Measurements from ENCODE around the gene ZNF562. TPM values are rescaled to one million over a fixed set of nuclear protein-coding genes. Genes with fewer than 3 reads are reported as not detected.

The ZNF562 gene
- total and polyA plus RNA-seq, 2 donors (not counting 3 experiments of a cell fraction or from before 2014, with no cell fraction given) = 6.3 to 27.0 TPM

DNA sequence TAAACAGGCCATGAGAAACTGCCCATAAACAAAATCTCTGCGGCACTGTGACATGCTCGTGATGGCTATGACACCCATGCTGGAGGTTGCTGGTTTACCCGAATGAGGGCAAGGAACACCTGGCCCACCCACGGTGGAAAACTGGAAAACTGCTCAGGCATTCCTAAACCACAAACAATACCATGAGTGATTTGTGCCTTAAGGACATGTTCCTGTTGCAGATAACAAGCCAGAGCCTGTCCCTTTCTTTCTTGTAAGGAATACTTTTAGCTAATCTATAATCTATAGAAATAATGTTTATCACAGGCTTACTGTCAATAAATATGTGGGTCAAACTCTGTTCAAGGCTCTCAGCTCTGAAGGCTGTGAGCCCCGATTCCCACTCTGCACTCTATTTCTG is 66.0 kb downstream of the ZNF562 start:
- no peak overlapping the region for H3K27ac ChIP-seq (ENCODE audit: insufficient read depth, low read depth, low read length)
- no peak for TF ChIP-seq GATA2 (IDR thresholded peaks at IDR 0.05; ENCODE audit: insufficient read depth, insufficient read length, low read depth, low read length)
- TF ChIP-seq FOS (IDR thresholded peaks at IDR 0.05; ENCODE audit: borderline replicate concordance, insufficient read depth, low read length) = no peak
- no peak for TF ChIP-seq POLR2AphosphoS5 (IDR thresholded peaks at IDR 0.05; ENCODE audit: insufficient read depth, low read depth, low read length)
- no peak for TF ChIP-seq MYC (IDR thresholded peaks at IDR 0.05; ENCODE audit: low read depth, low read length)
- TF ChIP-seq JUN (IDR thresholded peaks at IDR 0.05; ENCODE audit: borderline replicate concordance, insufficient read depth, insufficient read length, low read depth) = no peak
- no peak for TF ChIP-seq EZH2 (IDR thresholded peaks at IDR 0.05; ENCODE audit: borderline replicate concordance, low read depth, low read length, severe bottlenecking)
- no peak for TF ChIP-seq MAX (IDR thresholded peaks at IDR 0.05; ENCODE audit: insufficient read depth, insufficient read length)
- TF ChIP-seq, protein P1, sequence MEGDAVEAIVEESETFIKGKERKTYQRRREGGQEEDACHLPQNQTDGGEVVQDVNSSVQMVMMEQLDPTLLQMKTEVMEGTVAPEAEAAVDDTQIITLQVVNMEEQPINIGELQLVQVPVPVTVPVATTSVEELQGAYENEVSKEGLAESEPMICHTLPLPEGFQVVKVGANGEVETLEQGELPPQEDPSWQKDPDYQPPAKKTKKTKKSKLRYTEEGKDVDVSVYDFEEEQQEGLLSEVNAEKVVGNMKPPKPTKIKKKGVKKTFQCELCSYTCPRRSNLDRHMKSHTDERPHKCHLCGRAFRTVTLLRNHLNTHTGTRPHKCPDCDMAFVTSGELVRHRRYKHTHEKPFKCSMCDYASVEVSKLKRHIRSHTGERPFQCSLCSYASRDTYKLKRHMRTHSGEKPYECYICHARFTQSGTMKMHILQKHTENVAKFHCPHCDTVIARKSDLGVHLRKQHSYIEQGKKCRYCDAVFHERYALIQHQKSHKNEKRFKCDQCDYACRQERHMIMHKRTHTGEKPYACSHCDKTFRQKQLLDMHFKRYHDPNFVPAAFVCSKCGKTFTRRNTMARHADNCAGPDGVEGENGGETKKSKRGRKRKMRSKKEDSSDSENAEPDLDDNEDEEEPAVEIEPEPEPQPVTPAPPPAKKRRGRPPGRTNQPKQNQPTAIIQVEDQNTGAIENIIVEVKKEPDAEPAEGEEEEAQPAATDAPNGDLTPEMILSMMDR (IDR thresholded peaks at IDR 0.05; ENCODE audit: extremely low read depth in 1 of 2, insufficient read depth in 1 of 2, low read depth in 1 of 2, low read length in 2 of 2) = no peak
- TF ChIP-seq POLR2A (IDR thresholded peaks at IDR 0.05; ENCODE audit: low read depth, low read length) = no peak
- H2AFZ ChIP-seq (ENCODE audit: low read depth, low read length) = no peak overlapping the region
- H3K4me2 ChIP-seq (ENCODE audit: insufficient read depth, low read length) = no peak overlapping the region
- no peaks in the 10 kb centered on the region for H3K4me1 ChIP-seq (ENCODE audit: control insufficient read depth, extremely low read depth, insufficient read depth, low read length)
- H4K20me1 ChIP-seq (replicated peaks; ENCODE audit: control insufficient read depth, extremely low read depth, insufficient read depth, low read length) = no peaks in the 10 kb centered on the region
- H3K9me3 ChIP-seq (replicated peaks; ENCODE audit: control insufficient read depth, insufficient read depth, low read length) = peaks cover 19% of the 10 kb centered on the region
- intact Hi-C loops (cut with micrococcal nuclease) = no loop called here
- H3K36me3 ChIP-seq (ENCODE audit: control insufficient read depth in 2 of 2, extremely low read depth in 1 of 2, insufficient read depth in 2 of 2, low read length in 2 of 2) = peaks cover 13 to 29% of the 10 kb centered on the region in 2 experiments
- no peaks in the 10 kb centered on the region for H3K27me3 ChIP-seq (ENCODE audit: control insufficient read depth in 2 of 2, insufficient read depth in 2 of 2, low read length in 2 of 2)
- no peak overlapping the region for H3K9ac ChIP-seq (replicated peaks; ENCODE audit: extremely low read depth, insufficient read depth, low read length)
- no peak overlapping the region for H3K4me3 ChIP-seq (replicated peaks in 1 of 3; ENCODE audit: insufficient read depth in 1 of 3, low read depth in 1 of 3, low read length in 3 of 3)
- DNase-seq (ENCODE audit: low read depth, low spot score) = no peak
- no peak for FAIRE-seq
- dilution Hi-C loops (cut with MboI; ENCODE audit: extremely low pct_ligation_motif_present, low sequenced_read_pairs) = no loop called here
- no peaks in the 10 kb centered on the region for H3K79me2 ChIP-seq (ENCODE audit: control insufficient read depth, insufficient read depth, low read length)
- no peaks in the 10 kb centered on the region for H3K9me1 ChIP-seq (replicated peaks; ENCODE audit: control insufficient read depth, extremely low read depth, insufficient read depth, low read length)
- no TSS peak for BruUV-seq (replicated peaks)
- POLR2A ChIA-PET = interaction anchor here (0.6 kb wide), 1 partner anchor 25 kb away, joined by 7 read pairs; no protein-coding TSS in a partner anchor
- CTCF ChIA-PET = no interaction called here

Measured in endothelial cell of umbilical vein (primary cell).